Fibroblast of lung (primary cell): ENCODE data around the gene SEC14L3.

Experiments
- CTCF ChIP-seq, 2 donors: IDR thresholded peaks in 1 of 2; conservative IDR thresholded peaks in 1 of 2; 1 replicate in 1 of 2; 2 replicates in 1 of 2; pipeline ENCODE4 v1.5.1; 2011 to 2012; ENCODE audit warnings: low read length in 2 of 2, control low read depth in 1 of 2, inconsistent platforms in 1 of 2, low read depth in 1 of 2, mild to moderate bottlenecking in 1 of 2
- EZH2 ChIP-seq: IDR thresholded peaks from 2 replicates; pipeline ENCODE4 v1.5.1; 2012; ENCODE audit warnings: low read length, control low read depth, mild to moderate bottlenecking; ENCODE audit errors: missing control alignments

DNA sequence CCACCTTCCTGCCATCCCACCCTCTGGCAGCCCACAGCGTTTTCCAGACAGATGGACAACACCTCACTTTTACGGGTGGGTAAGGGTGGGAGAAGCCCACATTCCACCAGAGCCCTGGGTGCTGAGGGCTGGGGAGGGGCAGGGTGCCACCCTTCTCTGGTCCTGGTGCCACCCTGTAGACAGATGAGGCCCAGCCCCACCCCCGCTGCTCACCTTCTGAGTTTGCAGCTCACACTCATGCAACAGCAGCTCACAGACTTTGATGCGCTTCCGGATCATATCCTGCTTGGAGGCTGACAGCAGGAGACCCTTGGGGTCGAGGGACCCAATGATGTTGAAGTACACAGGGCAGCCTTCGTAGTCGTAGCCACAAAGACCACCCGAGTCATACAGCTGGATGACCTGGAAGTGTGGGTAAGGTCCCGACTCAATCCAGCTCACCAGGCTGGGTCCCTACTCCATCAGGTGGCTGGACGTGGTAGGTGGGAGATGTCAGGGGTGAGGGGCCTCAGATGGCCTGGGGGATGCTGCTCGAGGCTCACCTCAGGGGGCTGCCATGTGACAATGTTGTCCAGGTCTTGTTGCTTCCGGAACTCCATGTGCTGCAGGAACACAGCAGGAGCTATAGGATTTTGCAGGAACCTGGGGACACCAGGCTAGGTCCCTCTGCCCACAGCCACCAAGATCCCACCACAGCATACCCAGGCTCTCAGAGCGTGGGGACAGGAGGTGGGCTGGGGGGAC is 23.4 kb upstream of the SEC14L3 start:
- TF ChIP-seq CTCF (conservative IDR thresholded peaks at IDR 0.05 in 1 of 2, IDR thresholded peaks at IDR 0.05 in 1 of 2; ENCODE audit: low read depth in 1 of 2, low read length in 2 of 2) (no peak), EZH2 (no peak)
